Common myeloid progenitor, CD34-positive (primary cell): Measurements from ENCODE around the gene XPNPEP3.
A peak's percentile ranks its signal among the peaks of the same experiment; 100 is the strongest.
"Not testable (repeated sequence)": the region's sequence is repeated elsewhere in the genome, so short reads cannot be mapped to it uniquely, and the experiment has no call there.

Experiments
- CTCF ChIA-PET: fragments of 350-600 bp; sonication (Branson Sonifier 250); formaldehyde crosslinking; loops from one replicate; lab custom pipeline; 2021; ENCODE audit warnings: antibody characterized with exemption; lab: Charles Lee
- POLR2A ChIA-PET: fragments of 350-600 bp; sonication (Branson Sonifier 250); formaldehyde crosslinking; loops from one replicate; lab custom pipeline; 2021; ENCODE audit warnings: antibody characterized with exemption; lab: Charles Lee
- DNase-seq, 3 donors: peaks; one replicate each; pipeline versions ENCODE4 v3.0.0 to v3.0.0-alpha.2; 2013
- H3K27ac ChIP-seq, 2 experiments: 1 replicate in 1 of 2; 2 replicates in 1 of 2; pipeline ENCODE4 v1.7.0; 2013; ENCODE audit warnings: inconsistent platforms in 2 of 2, low read length in 2 of 2, mild to moderate bottlenecking in 2 of 2, low read depth in 1 of 2, moderate library complexity in 1 of 2; ENCODE audit not compliant: severe bottlenecking in 2 of 2, insufficient read depth in 1 of 2, poor library complexity in 1 of 2
- H3K27me3 ChIP-seq, 5 experiments: replicated peaks in 2 of 5; 1 replicate in 3 of 5; 2 replicates in 2 of 5; pipeline versions ENCODE4 v1.6.1 to v1.7.0; 2013; ENCODE audit warnings: low read length in 4 of 5, mild to moderate bottlenecking in 2 of 5, moderate library complexity in 2 of 5, inconsistent platforms in 1 of 5; ENCODE audit not compliant: insufficient read depth in 5 of 5, control insufficient read depth in 4 of 5
- H3K36me3 ChIP-seq, 4 experiments: 1 replicate in 2 of 4; 2 replicates in 2 of 4; pipeline versions ENCODE4 v1.6.1 to v1.7.0; 2013; ENCODE audit warnings: low read length in 3 of 4, control low read depth in 1 of 4, mild to moderate bottlenecking in 1 of 4; ENCODE audit not compliant: control insufficient read depth in 4 of 4, insufficient read depth in 4 of 4
- H3K4me1 ChIP-seq, 4 experiments: 1 replicate in 3 of 4; 2 replicates in 1 of 4; pipeline versions ENCODE4 v1.6.1 to v1.7.1; 2013; ENCODE audit warnings: low read length in 3 of 4, mild to moderate bottlenecking in 3 of 4, control low read depth in 1 of 4, inconsistent platforms in 1 of 4, moderate library complexity in 1 of 4; ENCODE audit not compliant: control insufficient read depth in 4 of 4, insufficient read depth in 4 of 4; ENCODE audit errors: control extremely low read depth in 1 of 4
- H3K4me3 ChIP-seq, 7 experiments: 1 replicate in 4 of 7; 2 replicates in 3 of 7; pipeline versions ENCODE4 v1.5.1 to v1.7.0; 2013; ENCODE audit warnings: mild to moderate bottlenecking in 7 of 7, low read length in 6 of 7, moderate library complexity in 6 of 7, inconsistent platforms in 2 of 7, low read depth in 2 of 7, control low read depth in 1 of 7; ENCODE audit not compliant: insufficient read depth in 4 of 7, control insufficient read depth in 1 of 7; ENCODE audit errors: extremely low read depth in 1 of 7
- H3K9me3 ChIP-seq, 5 experiments: 1 replicate in 4 of 5; 2 replicates in 1 of 5; pipeline versions ENCODE4 v1.6.1 to v1.7.1; 2013; ENCODE audit warnings: low read length in 4 of 5, mild to moderate bottlenecking in 2 of 5, inconsistent platforms in 1 of 5, low read depth in 1 of 5, moderate library complexity in 1 of 5; ENCODE audit not compliant: control insufficient read depth in 4 of 5, insufficient read depth in 2 of 5; ENCODE audit errors: control extremely low read depth in 1 of 5
- WGBS: methylation state at CpG from one replicate; pipeline ENCODE4 v1.1.5; 2013; ENCODE audit not compliant: insufficient coverage; 5-methylcytosine and 5-hydroxymethylcytosine counted together

Gene XPNPEP3

DNA sequence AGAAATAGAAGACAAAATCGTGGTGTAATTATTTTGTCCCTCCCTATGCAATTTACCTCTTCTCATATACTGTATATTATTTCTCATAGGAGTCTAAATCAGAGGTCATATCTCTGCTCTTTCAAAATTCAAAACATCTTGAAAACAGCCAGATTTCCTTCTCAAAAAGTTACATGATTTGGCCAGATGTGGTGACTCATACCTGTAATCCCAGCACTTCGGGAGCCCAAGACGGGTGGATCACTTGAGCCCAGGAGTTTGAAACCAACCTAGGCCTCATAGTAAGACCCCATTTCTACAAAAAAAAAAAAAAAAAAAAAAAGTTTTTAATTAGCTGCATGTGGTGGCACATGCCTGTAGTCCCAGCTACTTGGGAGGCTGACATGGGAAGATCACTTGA is 33.9 kb downstream of the XPNPEP3 start:
- POLR2A ChIA-PET, result no interaction called here
- CTCF ChIA-PET, result interaction anchor here (1.1 to 1.6 kb wide), 4 partner anchors 8 to 25 kb away, joined by 3 to 6 read pairs (median 4); no protein-coding TSS in a partner anchor
- Histone ChIP-seq H3K36me3 (peaks cover 5 to 29% (median 14%) of the 10 kb centered on the region in 4 experiments), H3K4me3 (no peak overlapping the region), H3K9me3 (no peaks in the 10 kb centered on the region), H3K27me3 (no peaks in the 10 kb centered on the region), H3K4me1 (no peaks in the 10 kb centered on the region), H3K27ac (no peak overlapping the region)
- no peak for DNase-seq
- 100% methylated on average over 1 of the region's 3 CpGs for WGBS

DNA sequence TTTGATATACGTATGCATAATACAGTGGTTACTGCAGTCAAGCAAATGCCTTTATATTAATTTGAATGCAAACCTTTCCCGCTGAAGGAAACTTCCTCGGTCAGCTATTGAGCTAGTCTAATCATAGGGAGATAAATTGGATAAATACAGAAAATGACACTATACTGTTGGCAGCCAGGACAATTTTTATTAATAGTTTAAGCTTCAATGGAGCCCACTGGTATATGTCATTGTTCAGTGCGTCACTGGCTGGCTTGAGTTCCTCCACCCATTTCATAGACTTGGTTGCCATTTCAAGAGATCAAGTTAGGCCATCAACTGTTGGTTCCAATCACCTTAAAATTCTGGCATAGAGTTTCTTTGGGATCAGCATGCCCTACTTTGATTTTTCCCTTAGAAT is 37.5 kb downstream of the XPNPEP3 start:
- POLR2A ChIA-PET, result no interaction called here
- no peak for DNase-seq
- no peaks in the 10 kb centered on the region for H3K27me3 ChIP-seq
- no peak overlapping the region for H3K27ac ChIP-seq
- CTCF ChIA-PET, result interaction anchor here (1.2 kb wide), 1 partner anchor 38 kb away, joined by 4 read pairs; the partner anchor contains the start of genes ST13 and XPNPEP3
- H3K9me3 ChIP-seq, result no peaks in the 10 kb centered on the region
- H3K4me1 ChIP-seq, result peaks cover 0 to 4% (median 0%) of the 10 kb centered on the region in 4 experiments
- H3K36me3 ChIP-seq, result peaks cover 2 to 6% (median 3%) of the 10 kb centered on the region in 4 experiments
- WGBS, result 92% methylated on average over 3 of the region's 4 CpGs
- no peak overlapping the region for H3K4me3 ChIP-seq

DNA sequence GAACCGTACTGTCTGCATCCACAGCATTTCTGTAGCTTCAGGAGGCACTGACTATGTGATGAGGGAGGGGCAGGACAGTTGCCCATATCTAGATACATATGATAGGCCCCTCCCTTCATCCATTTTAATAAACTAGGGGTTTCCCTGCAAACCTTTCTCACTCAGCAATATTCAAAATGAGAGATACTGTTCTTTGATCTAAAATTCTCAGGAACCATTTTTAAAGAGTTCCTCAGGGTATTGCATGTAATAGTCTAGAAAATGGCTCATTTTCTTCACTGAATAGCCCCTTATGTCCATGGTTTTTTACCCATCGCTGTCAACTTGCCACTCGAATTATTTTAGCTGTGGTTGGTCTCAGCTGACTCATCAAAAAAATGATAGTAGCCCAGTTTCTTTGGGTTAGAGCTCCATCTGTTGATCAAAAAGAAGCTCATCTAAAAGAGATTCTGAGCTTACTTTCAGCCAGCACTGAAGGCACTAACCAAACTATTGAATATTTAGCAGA is 42.0 kb downstream of the XPNPEP3 start:
- H3K27me3 ChIP-seq, result no peaks in the 10 kb centered on the region
- CTCF ChIA-PET, result interaction anchor here (0.9 to 1.8 kb wide), 17 partner anchors 9 to 462 kb away, joined by 3 to 11 read pairs (median 4); partner anchors contain the start of gene DNAJB7
- DNase-seq, result peak; percentile 67 to 83 (median 80)
- H3K4me3 ChIP-seq, result peak overlapping the region in 2 of 7 experiments; percentile 30 to 46
- peaks cover 0 to 3% (median under 1%) of the 10 kb centered on the region in 4 experiments for H3K36me3 ChIP-seq
- H3K4me1 ChIP-seq, result peaks cover 0 to 4% (median 0%) of the 10 kb centered on the region in 4 experiments
- 8% methylated on average over 2 of the region's 3 CpGs for WGBS
- POLR2A ChIA-PET, result no interaction called here
- no peak overlapping the region for H3K27ac ChIP-seq
- no peaks in the 10 kb centered on the region for H3K9me3 ChIP-seq

DNA sequence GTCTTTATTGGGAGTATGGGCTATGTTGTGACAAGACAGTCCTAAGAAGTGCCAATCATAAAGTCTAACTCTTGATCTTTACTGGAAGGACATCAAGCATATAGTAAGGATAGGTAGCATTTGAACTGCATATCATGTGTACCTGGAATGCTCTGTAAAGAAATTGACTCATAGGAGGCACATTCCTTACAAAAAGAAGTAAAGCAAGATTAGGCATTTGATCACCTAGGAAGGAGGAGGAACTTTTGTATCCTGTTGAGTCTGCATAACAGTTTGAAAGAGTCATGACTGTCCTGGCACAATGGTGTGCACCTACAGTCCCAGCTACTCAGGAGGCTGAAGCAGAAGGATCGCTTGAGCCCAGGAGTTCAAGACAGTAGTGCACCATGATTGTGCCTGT is 47.2 kb downstream of the XPNPEP3 start:
- POLR2A ChIA-PET, result no interaction called here
- Histone ChIP-seq H3K36me3 (peaks cover 3 to 6% (median 4%) of the 10 kb centered on the region in 4 experiments), H3K27ac (no peak overlapping the region), H3K9me3 (no peaks in the 10 kb centered on the region), H3K4me3 (no peak overlapping the region), H3K4me1 (no peaks in the 10 kb centered on the region), H3K27me3 (no peaks in the 10 kb centered on the region)
- no peak for DNase-seq
- WGBS, result 92% methylated on average over 1 of the region's 1 CpG
- CTCF ChIA-PET, result interaction anchor here (0.7 to 1.8 kb wide), 2 partner anchors 12 to 221 kb away, joined by 3 to 6 read pairs; no protein-coding TSS in a partner anchor

DNA sequence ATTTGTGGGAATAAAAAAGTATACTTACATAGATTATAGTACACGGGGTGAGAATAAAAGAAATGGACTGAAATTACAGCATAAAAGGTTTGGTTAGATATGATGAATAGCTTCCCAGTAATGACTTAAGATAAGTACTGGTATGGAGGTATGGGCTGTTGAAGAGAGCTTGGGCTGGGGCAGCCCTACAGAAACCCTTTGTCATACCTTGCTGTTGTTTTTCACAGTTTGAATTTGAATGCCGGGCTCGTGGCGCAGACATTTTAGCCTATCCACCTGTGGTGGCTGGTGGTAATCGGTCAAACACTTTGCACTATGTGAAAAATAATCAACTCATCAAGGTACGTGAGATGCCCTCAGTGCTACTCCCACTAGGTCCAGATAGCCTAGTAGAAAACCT is 51.9 kb downstream of the XPNPEP3 start:
- ChIA-PET CTCF (interaction anchor here (0.8 to 2.3 kb wide), 6 partner anchors 8 to 51 kb away, joined by 3 to 11 read pairs (median 4); no protein-coding TSS in a partner anchor), POLR2A (no interaction called here)
- no peak for DNase-seq
- 100% methylated on average over 6 of the region's 6 CpGs for WGBS
- peaks cover 0 to 20% (median 10%) of the 10 kb centered on the region in 4 experiments for H3K36me3 ChIP-seq
- H3K9me3 ChIP-seq, result no peaks in the 10 kb centered on the region
- no peak overlapping the region for H3K4me3 ChIP-seq
- H3K27ac ChIP-seq, result no peak overlapping the region
- no peaks in the 10 kb centered on the region for H3K27me3 ChIP-seq
- H3K4me1 ChIP-seq, result no peaks in the 10 kb centered on the region

DNA sequence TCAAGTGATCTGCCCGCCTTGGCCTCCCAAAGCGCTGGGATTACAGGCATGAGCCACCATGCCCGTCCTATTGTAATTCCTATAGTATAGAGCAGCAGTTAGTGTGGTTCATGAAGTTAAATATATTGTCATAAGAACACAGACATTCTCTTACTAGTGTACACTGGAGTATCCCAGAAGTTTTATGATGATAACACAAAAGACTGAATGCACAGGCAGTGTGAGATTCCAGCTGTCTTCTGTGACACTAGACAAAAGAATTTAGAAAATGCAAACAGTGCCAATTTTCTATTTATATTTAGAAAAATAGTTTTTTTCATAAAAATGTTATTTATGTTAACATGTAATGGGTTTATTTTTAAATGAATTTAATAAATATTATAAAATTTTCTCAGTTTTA is 54.8 kb downstream of the XPNPEP3 start:
- Histone ChIP-seq H3K4me1 (no peaks in the 10 kb centered on the region), H3K9me3 (no peaks in the 10 kb centered on the region), H3K27ac (no peak overlapping the region), H3K27me3 (no peaks in the 10 kb centered on the region), H3K36me3 (peaks cover 3 to 41% (median 20%) of the 10 kb centered on the region in 4 experiments), H3K4me3 (no peak overlapping the region)
- DNase-seq, result no peak
- WGBS, result 92% methylated on average over 2 of the region's 3 CpGs
- CTCF ChIA-PET, result no interaction called here
- POLR2A ChIA-PET, result no interaction called here

DNA sequence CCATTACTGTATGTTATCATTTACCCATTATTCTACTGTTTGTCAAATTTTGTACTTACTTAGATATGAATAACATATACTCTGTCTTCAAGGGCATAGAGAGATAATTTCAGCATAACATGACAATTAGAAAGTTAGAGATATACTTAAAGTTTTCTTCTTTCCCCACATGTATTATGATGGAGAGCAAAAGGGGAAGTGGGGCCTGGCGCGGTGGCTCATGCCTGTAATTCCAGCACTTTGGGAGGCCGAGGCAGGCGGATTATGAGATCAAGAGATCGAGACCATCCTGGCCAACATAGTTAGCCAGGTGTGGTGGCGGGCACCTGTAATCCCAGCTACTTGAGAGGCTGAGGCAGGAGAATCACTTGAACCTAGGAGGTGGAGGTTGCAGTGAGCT is 56.0 kb downstream of the XPNPEP3 start:
- DNase-seq, H3K27me3 ChIP-seq, H3K4me1 ChIP-seq, H3K9me3 ChIP-seq, H3K27ac ChIP-seq, CTCF ChIA-PET, H3K4me3 ChIP-seq: not testable (repeated sequence)
- WGBS, result 100% methylated on average over 3 of the region's 6 CpGs
- H3K36me3 ChIP-seq, result peaks cover 3 to 48% (median 20%) of the 10 kb centered on the region in 4 experiments
- POLR2A ChIA-PET, result interaction anchor here (0.7 kb wide), 1 partner anchor 205 kb away, joined by 5 read pairs; no protein-coding TSS in a partner anchor
